OCI-LY7 (cell line): ENCODE data around the gene FZD10. TPM values are rescaled to one million over a fixed set of nuclear protein-coding genes. Genes with fewer than 3 reads are reported as not detected.

ENCODE experiments used
- BruUV-seq: library from RNA; stranded (reverse); fragments of 400-500 nt; replicated peaks from 2 replicates; lab custom pipeline; 2021; lab: Mats Ljungman, UMichigan
- CTCF ChIA-PET: fragments of 300-600 bp; sonication (Branson Sonifier 250); formaldehyde crosslinking; loops from one replicate; lab custom pipeline; 2022; ENCODE audit warnings: antibody characterized with exemption; ENCODE audit not compliant: unreplicated experiment; lab: Charles Lee
- POLR2A ChIA-PET: fragments of 300-600 bp; sonication (Branson Sonifier 250); formaldehyde crosslinking; loops from one replicate; lab custom pipeline; 2022; ENCODE audit warnings: antibody characterized with exemption; lab: Charles Lee
- DNase-seq: peaks from one replicate; pipeline ENCODE4 v3.0.0-alpha.2; 2015; ENCODE audit warnings: low spot score
- H2AFZ ChIP-seq: fragments of 200-600 bp; sonication (generic), shearing (Covaris generic); 2 replicates; pipeline ENCODE4 v1.6.1; 2014; ENCODE audit warnings: mild to moderate bottlenecking, antibody characterized with exemption, low read length, moderate library complexity
- H3K27ac ChIP-seq: fragments of 200-600 bp; sonication (generic); 2 replicates; pipeline ENCODE4 v1.5.1; 2014; ENCODE audit warnings: mixed run types, low read depth, mild to moderate bottlenecking, moderate library complexity, low read length, inconsistent platforms; ENCODE audit not compliant: poor library complexity, severe bottlenecking
- H3K36me3 ChIP-seq: fragments of 200-600 bp; sonication (generic); 2 replicates; pipeline ENCODE4 v1.6.1; 2014; ENCODE audit warnings: mild to moderate bottlenecking, antibody characterized with exemption, low read length, moderate library complexity, mixed read lengths; ENCODE audit not compliant: insufficient read depth
- H3K4me1 ChIP-seq: fragments of 200-600 bp; sonication (generic); 2 replicates; pipeline ENCODE4 v1.5.1; 2014; ENCODE audit warnings: mild to moderate bottlenecking, low read length; ENCODE audit not compliant: insufficient read depth, poor library complexity, severe bottlenecking
- H3K4me2 ChIP-seq: fragments of 200-600 bp; sonication (generic); 2 replicates; pipeline ENCODE4 v1.6.1; 2014; ENCODE audit warnings: mild to moderate bottlenecking, low read length
- H3K4me3 ChIP-seq: fragments of 200-600 bp; sonication (generic); 2 replicates; pipeline ENCODE4 v1.5.1; 2014; ENCODE audit warnings: mild to moderate bottlenecking, low read depth, low read length; ENCODE audit not compliant: poor library complexity, severe bottlenecking
- H3K79me2 ChIP-seq: fragments of 200-600 bp; sonication (generic); 2 replicates; pipeline ENCODE4 v1.6.1; 2016; ENCODE audit warnings: low read depth, mild to moderate bottlenecking, low read length, moderate library complexity, mixed read lengths; ENCODE audit not compliant: insufficient read depth
- H3K9me2 ChIP-seq: fragments of 200-600 bp; sonication (generic); 2 replicates; pipeline ENCODE4 v1.6.1; 2016; ENCODE audit warnings: mild to moderate bottlenecking, low read length, mixed read lengths; ENCODE audit not compliant: insufficient read depth
- H3K9me3 ChIP-seq: fragments of 200-600 bp; sonication (generic); 2 replicates; pipeline ENCODE4 v1.6.1; 2014; ENCODE audit warnings: mild to moderate bottlenecking, mixed run types, low read length, mixed read lengths
- H4K20me1 ChIP-seq: fragments of 200-600 bp; sonication (generic); 2 replicates; pipeline ENCODE4 v1.6.1; 2014; ENCODE audit warnings: mild to moderate bottlenecking, antibody characterized with exemption, low read length, moderate library complexity, mixed read lengths; ENCODE audit not compliant: insufficient read depth
- EZH2phosphoT487 ChIP-seq: fragments of 200-600 bp; sonication (generic); IDR thresholded peaks from 2 replicates; pipeline ENCODE4 v1.6.1; 2018; ENCODE audit warnings: low read depth, borderline replicate concordance, mild to moderate bottlenecking, mixed run types, antibody characterized with exemption, low read length, moderate library complexity, mixed read lengths
- intact Hi-C: fragments of 100-400 bp; cut with micrococcal nuclease; formaldehyde crosslinking; loops from one replicate; pipeline ENCODE4 v1.10.0; 2022; ENCODE audit not compliant: unreplicated experiment
- total RNA-seq, 2 experiments: library from RNA; depleted of rRNA in 1 of 2; stranded (reverse); fragments of >200 nt in 1 of 2; shearing (Covaris generic) in 1 of 2; gene quantifications; 2 replicates each; pipeline ENCODE4 v1.2.3, GENCODE V29; 2014 to 2022
- TF ChIP-seq, protein P1 (sequence below): fragments of 200-600 bp; sonication (generic); conservative IDR thresholded peaks from 2 replicates; pipeline ENCODE4 v1.5.1; 2014; ENCODE audit warnings: mild to moderate bottlenecking, antibody characterized with exemption, low read length, moderate library complexity, mixed read lengths

FZD10 gene
- total RNA-seq, 2 experiments from 2014 or later: not detected

DNA sequence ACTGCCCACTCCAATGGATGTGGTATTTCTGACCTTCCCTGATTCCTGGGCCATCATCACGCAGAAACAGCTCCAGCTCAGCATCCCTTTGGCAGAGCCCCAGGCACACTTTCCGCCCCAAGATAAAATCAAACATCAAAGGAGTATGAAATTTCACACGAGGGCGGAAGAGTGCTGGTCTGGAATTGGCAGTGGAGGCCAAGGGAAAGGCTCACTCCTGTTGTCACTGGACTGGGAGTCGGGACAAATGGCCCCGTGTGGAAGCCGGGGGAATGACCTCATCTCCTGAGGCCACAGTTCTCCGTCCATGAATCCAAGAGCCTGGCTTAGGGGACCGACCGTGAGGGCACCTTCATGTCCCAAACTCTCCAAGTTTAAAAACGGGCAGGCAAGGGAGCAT, 40.9 kb downstream of the FZD10 start:
- no TSS peak for BruUV-seq
- H3K36me3 ChIP-seq: no peaks in the 10 kb centered on the region
- H3K9me2 ChIP-seq: no peaks in the 10 kb centered on the region
- H3K9me3 ChIP-seq: no peaks in the 10 kb centered on the region
- no peaks in the 10 kb centered on the region for H3K79me2 ChIP-seq
- no peak for DNase-seq
- H3K4me2 ChIP-seq: no peak overlapping the region
- intact Hi-C loops: no loop called here
- CTCF ChIA-PET: no interaction called here
- POLR2A ChIA-PET: no interaction called here
- no peaks in the 10 kb centered on the region for H3K4me1 ChIP-seq
- no peak overlapping the region for H3K27ac ChIP-seq
- TF ChIP-seq, protein P1, sequence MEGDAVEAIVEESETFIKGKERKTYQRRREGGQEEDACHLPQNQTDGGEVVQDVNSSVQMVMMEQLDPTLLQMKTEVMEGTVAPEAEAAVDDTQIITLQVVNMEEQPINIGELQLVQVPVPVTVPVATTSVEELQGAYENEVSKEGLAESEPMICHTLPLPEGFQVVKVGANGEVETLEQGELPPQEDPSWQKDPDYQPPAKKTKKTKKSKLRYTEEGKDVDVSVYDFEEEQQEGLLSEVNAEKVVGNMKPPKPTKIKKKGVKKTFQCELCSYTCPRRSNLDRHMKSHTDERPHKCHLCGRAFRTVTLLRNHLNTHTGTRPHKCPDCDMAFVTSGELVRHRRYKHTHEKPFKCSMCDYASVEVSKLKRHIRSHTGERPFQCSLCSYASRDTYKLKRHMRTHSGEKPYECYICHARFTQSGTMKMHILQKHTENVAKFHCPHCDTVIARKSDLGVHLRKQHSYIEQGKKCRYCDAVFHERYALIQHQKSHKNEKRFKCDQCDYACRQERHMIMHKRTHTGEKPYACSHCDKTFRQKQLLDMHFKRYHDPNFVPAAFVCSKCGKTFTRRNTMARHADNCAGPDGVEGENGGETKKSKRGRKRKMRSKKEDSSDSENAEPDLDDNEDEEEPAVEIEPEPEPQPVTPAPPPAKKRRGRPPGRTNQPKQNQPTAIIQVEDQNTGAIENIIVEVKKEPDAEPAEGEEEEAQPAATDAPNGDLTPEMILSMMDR: no peak
- TF ChIP-seq EZH2phosphoT487: no peak
- no peak overlapping the region for H2AFZ ChIP-seq
- H4K20me1 ChIP-seq: no peaks in the 10 kb centered on the region
- H3K4me3 ChIP-seq: no peak overlapping the region

DNA sequence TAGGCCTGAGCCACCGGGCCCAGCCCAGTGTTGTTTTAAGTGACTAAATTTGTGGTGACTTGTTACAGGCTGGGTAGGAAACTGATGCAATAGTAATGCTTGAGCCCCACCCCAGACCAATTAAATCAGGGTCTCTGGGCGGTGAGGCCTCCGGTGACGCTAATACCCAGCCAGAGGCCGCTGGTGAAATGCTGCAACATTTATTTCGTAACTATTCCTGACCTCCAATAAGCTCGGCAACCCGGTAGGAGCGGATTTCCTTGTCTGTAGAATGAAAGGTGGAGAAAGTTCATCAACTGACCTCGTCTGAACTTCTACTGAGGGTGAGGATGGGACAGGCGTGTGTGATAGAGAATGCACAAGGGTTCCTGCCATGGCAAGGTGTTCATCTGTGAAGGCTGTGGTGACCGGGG, 42.3 kb downstream of the FZD10 start:
- no peak overlapping the region for H2AFZ ChIP-seq
- H4K20me1 ChIP-seq: no peaks in the 10 kb centered on the region
- H3K27ac ChIP-seq: no peak overlapping the region
- no peaks in the 10 kb centered on the region for H3K9me3 ChIP-seq
- no peak overlapping the region for H3K4me2 ChIP-seq
- no peak overlapping the region for H3K4me3 ChIP-seq
- ChIA-PET POLR2A (no interaction called here), CTCF (no interaction called here)
- no TSS peak for BruUV-seq
- intact Hi-C loops: no loop called here
- no peaks in the 10 kb centered on the region for H3K36me3 ChIP-seq
- TF ChIP-seq EZH2phosphoT487: no peak
- TF ChIP-seq, protein P1: no peak
- no peak for DNase-seq
- no peaks in the 10 kb centered on the region for H3K79me2 ChIP-seq
- H3K9me2 ChIP-seq: no peaks in the 10 kb centered on the region
- no peaks in the 10 kb centered on the region for H3K4me1 ChIP-seq

DNA sequence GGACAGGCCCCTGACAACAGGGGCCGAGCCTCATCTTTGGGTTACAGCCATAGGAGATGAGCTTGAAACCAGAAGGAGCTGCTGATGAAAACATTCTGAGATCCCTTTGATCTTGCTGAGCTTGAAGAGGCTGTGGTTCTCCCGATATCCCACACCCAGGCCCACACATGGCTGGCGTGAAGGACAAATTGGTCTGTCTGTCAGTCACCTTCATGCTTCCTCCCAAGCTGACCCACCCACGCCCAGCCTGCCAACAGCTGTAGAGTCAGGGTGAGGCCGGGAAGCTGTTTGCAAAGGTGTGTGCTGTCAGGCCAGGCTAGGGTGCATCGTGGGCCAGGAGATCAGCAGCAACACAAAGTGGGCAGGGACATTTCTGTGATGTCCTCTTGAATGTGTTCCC, 43.2 kb downstream of the FZD10 start:
- no peak for DNase-seq
- Histone ChIP-seq H3K9me2 (no peaks in the 10 kb centered on the region), H3K79me2 (no peaks in the 10 kb centered on the region), H3K4me3 (no peak overlapping the region), H3K4me2 (no peak overlapping the region), H3K9me3 (no peaks in the 10 kb centered on the region), H4K20me1 (no peaks in the 10 kb centered on the region), H3K4me1 (no peaks in the 10 kb centered on the region), H3K27ac (no peak overlapping the region), H3K36me3 (no peaks in the 10 kb centered on the region), H2AFZ (no peak overlapping the region)
- POLR2A ChIA-PET: interaction anchor here (0.7 kb wide), 1 partner anchor 62 kb away, joined by 3 read pairs; no protein-coding TSS in a partner anchor
- CTCF ChIA-PET: no interaction called here
- intact Hi-C loops: no loop called here
- no TSS peak for BruUV-seq
- TF ChIP-seq, protein P1: no peak
- no peak for TF ChIP-seq EZH2phosphoT487
